ENCODE measurements around the gene FKBP2.

DNA sequence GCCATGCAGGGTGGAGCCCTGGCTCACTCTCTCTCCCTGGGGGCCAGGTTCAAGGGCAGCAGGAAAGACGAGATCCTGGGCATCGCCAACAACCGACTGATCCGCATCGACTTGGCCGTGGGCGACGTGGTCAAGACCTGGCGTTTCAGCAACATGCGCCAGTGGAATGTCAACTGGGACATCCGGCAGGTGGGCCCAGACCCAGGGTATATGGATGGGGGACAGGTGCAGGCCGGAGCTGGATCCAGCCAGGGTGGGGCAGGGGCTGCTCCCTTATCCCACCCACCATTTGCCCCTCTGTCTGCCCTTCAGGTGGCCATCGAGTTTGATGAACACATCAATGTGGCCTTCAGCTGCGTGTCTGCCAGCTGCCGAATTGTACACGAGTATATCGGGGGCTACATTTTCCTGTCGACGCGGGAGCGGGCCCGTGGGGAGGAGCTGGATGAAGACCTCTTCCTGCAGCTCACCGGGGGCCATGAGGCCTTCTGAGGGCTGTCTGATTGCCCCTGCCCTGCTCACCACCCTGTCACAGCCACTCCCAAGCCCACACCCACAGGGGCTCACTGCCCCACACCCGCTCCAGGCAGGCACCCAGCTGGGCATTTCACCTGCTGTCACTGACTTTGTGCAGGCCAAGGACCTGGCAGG, 17.8 kb upstream of the FKBP2 start:
- TF ChIP-seq, protein P1, sequence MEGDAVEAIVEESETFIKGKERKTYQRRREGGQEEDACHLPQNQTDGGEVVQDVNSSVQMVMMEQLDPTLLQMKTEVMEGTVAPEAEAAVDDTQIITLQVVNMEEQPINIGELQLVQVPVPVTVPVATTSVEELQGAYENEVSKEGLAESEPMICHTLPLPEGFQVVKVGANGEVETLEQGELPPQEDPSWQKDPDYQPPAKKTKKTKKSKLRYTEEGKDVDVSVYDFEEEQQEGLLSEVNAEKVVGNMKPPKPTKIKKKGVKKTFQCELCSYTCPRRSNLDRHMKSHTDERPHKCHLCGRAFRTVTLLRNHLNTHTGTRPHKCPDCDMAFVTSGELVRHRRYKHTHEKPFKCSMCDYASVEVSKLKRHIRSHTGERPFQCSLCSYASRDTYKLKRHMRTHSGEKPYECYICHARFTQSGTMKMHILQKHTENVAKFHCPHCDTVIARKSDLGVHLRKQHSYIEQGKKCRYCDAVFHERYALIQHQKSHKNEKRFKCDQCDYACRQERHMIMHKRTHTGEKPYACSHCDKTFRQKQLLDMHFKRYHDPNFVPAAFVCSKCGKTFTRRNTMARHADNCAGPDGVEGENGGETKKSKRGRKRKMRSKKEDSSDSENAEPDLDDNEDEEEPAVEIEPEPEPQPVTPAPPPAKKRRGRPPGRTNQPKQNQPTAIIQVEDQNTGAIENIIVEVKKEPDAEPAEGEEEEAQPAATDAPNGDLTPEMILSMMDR (IDR thresholded peaks at IDR 0.05): no peak
- TF ChIP-seq ETV6 (CRISPR knock-in tag; IDR thresholded peaks at IDR 0.05) (no peak), NR2C2 (CRISPR knock-in tag; IDR thresholded peaks at IDR 0.05) (no peak), ATF1 (CRISPR knock-in tag; IDR thresholded peaks at IDR 0.05) (no peak), ZNF232 (CRISPR knock-in tag; IDR thresholded peaks at IDR 0.05) (no peak), IRF2 (CRISPR knock-in tag; IDR thresholded peaks at IDR 0.05; ENCODE audit: borderline replicate concordance, low read depth) (no peak), ZNF263 (CRISPR knock-in tag; IDR thresholded peaks at IDR 0.05; ENCODE audit: low read depth) (no peak)
- TF ChIP-seq, protein P2, sequence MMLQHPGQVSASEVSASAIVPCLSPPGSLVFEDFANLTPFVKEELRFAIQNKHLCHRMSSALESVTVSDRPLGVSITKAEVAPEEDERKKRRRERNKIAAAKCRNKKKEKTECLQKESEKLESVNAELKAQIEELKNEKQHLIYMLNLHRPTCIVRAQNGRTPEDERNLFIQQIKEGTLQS (CRISPR knock-in tag; conservative IDR thresholded peaks at IDR 0.05): no peak

Data from WTC11 (cell line).